ENCODE results near the gene NUTF2. TPM values are rescaled to one million over a fixed set of nuclear protein-coding genes. Genes with fewer than 3 reads are reported as not detected.
A peak's percentile ranks its signal among the peaks of the same experiment; 100 is the strongest.
"Not testable (repeated sequence)": the region's sequence is repeated elsewhere in the genome, so short reads cannot be mapped to it uniquely, and the experiment has no call there.

The NUTF2 gene
- total RNA-seq, 1 experiment from 2014 or later = 260 TPM

DNA sequence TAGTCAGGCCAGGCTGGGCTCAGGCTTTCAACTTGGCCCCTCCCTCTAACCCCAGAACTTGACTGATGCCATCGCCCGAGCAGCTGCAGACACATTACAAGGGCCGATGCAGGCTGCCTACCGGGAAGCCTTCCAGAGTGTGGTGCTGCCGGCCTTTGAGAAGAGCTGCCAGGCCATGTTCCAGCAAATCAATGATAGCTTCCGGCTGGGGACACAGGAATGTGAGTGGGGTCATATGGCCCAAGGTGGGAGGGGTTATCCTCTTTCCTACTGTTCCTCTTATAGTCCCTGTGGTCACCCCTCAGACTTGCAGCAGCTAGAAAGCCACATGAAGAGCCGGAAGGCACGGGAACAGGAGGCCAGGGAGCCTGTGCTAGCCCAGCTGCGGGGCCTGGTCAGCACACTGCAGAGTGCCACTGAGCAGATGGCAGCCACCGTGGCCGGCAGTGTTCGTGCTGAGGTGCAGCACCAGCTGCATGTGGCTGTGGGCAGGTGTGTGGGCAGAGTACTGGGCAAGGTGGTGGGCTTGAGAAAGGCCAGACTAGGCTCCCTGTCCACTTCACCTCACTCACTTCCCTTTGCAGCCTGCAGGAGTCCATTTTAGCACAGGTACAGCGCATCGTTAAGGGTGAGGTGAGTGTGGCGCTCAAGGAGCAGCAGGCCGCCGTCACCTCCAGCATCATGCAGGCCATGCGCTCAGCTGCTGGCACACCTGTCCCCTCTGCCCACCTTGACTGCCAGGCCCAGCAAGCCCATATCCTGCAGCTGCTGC lies 35.8 kb downstream of the NUTF2 start:
- no peak for DNase-seq (ENCODE audit: extremely low read depth, low read depth)

DNA sequence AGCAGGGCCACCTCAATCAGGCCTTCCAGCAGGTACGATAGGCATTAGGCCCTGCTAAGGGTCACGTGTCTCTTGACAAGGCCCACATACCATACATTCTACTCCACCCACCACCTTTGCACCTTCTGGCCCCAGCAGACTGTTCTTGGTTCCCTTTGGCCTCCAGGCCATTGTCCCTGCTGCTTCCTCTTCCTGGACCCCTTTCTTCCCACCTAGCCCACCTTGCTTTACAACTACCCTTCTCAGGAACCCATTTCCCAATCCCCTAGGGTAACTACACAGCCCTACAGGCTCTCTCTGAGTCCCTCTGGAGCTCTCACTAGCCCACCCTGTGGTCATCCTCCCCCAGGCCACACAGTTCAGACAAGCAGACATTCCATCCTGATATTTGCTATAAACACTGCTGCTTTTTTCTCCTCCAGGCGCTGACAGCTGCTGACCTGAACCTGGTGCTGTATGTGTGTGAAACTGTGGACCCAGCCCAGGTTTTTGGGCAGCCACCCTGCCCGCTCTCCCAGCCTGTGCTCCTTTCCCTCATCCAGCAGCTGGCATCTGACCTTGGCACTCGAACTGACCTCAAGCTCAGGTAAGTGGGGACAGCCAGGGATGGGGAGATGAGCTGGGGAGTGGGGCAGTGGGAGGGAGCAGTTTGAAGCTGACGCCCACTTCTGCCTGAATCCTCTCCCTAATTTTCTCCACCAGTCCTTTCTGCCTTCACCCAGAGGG lies 36.6 kb downstream of the NUTF2 start:
- DNase-seq (ENCODE audit: extremely low read depth, low read depth) = no peak

DNA sequence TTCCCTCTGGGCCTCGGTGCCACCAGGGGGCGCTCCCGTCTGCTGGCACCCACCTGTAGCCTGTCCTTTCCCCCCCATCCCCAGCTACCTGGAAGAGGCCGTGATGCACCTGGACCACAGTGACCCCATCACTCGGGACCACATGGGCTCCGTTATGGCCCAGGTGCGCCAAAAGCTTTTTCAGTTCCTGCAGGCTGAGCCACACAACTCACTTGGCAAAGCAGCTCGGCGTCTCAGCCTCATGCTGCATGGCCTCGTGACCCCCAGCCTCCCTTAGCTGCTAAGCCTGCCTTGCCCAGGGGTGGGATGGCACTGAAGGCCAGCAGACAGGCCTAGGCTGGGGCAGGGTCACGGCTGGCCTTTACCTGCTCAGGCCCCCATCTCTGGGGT lies 37.1 kb downstream of the NUTF2 start:
- peak; percentile 49 for DNase-seq (ENCODE audit: extremely low read depth, low read depth)

DNA sequence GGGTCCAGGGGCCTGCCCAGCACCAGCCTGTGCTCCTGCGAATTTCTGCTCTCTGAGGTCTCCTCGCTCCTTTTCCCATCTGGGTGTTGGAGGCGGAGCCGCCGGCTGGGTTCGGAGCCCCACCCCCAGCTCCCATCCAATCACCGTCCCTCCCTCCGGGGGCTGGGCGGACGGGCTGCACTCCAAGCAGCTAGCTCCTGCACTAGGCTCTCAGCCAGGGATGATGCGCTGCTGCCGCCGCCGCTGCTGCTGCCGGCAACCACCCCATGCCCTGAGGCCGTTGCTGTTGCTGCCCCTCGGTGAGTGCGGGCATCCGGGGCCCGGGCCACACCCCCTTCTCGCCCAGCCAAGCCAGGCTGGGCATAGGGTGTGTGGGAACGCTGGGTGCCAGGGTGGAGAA lies 38.0 kb downstream of the NUTF2 start, which contains the start of gene NRN1L:
Gene NRN1L (plus strand): TSS at position 202 of the 400 bp plus-strand sequence. CDS start 19 bp downstream, at position 221.
- DNase-seq (ENCODE audit: extremely low read depth, low read depth) = peak; percentile 90

DNA sequence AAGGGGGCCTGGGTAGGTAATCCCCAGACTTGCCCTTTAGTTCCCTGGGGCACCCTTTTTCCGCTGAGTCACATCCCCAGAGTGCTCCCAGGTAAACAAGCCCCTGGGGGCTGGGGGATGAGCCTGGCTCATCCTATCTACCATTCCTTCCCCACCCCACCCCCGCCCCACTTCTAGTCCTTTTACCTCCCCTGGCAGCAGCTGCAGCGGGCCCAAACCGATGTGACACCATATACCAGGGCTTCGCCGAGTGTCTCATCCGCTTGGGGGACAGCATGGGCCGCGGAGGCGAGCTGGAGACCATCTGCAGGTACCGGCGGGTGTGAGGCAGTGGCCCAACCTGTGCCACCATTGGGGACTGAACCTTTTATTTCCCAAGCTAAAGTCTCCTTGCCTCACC lies 38.8 kb downstream of the NUTF2 start:
- DNase-seq (ENCODE audit: extremely low read depth, low read depth) = no peak

DNA sequence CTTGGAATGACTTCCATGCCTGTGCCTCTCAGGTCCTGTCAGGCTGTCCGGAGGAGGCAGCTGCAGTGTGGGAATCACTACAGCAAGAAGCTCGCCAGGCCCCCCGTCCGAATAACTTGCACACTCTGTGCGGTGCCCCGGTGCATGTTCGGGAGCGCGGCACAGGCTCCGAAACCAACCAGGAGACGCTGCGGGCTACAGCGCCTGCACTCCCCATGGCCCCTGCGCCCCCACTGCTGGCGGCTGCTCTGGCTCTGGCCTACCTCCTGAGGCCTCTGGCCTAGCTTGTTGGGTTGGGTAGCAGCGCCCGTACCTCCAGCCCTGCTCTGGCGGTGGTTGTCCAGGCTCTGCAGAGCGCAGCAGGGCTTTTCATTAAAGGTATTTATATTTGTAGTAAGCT lies 39.2 kb downstream of the NUTF2 start:
- DNase-seq (ENCODE audit: extremely low read depth, low read depth) = no peak

DNA sequence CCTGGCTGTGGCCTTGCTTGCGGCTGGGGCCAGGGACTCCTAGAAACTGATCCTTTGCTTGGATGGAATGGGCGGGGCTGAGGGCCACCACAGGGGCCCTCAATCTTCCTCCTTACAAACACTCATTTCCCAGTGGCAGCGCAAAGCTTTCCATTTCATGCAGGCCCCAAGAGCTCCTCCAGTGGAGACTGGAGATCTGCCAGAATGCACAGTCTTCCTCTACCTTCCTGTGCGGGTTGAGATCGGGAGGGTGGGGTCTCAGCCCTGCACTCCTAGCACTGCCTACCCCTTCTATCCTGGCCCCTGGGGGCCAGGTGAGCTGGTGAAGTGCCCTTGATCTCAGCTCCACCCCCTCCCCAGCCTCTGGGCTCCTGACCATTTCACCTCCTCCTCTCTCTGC lies 39.7 kb downstream of the NUTF2 start:
- DNase-seq (ENCODE audit: extremely low read depth, low read depth) = no peak

DNA sequence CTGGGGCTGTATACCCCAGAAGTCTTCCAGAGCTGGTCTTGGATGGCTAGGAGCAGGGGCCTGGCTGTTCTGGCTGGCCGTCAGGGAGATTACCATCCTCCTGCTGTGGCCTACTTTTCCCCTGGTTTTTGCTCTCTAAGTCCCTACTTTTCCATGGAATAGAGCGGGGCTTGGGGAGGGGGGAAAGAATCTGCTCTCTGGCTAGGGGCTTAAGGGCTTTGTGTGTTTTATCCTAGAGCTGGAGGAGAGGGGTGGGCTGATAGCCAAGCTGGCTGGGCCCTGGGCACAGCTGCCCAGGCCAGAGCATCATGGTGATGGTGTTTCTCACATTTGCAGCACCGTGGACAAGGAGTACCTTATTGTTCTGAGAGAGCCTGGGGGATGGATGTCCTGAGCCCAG lies 41.6 kb downstream of the NUTF2 start:
- DNase-seq (ENCODE audit: extremely low read depth, low read depth) = no peak

DNA sequence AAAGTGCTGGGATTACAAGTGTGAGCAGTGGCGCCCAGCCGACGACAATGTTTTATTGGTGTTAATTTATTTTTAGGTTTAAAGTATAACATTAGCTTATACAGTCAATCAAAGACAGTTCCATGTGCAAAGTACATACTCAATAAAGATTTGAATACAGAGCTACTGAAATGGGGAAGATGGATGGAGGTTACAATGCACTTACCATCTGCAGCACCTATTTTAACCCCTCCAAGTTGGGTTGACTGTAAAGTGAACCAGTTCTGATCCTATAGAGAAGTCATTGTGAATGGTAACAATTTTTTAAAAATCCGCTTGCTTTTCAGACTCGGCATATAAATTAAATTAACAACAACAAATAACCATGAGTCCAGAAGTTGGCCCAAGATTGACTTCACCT lies 45.6 kb downstream of the NUTF2 start:
- no peak for DNase-seq (ENCODE audit: extremely low read depth, low read depth)

DNA sequence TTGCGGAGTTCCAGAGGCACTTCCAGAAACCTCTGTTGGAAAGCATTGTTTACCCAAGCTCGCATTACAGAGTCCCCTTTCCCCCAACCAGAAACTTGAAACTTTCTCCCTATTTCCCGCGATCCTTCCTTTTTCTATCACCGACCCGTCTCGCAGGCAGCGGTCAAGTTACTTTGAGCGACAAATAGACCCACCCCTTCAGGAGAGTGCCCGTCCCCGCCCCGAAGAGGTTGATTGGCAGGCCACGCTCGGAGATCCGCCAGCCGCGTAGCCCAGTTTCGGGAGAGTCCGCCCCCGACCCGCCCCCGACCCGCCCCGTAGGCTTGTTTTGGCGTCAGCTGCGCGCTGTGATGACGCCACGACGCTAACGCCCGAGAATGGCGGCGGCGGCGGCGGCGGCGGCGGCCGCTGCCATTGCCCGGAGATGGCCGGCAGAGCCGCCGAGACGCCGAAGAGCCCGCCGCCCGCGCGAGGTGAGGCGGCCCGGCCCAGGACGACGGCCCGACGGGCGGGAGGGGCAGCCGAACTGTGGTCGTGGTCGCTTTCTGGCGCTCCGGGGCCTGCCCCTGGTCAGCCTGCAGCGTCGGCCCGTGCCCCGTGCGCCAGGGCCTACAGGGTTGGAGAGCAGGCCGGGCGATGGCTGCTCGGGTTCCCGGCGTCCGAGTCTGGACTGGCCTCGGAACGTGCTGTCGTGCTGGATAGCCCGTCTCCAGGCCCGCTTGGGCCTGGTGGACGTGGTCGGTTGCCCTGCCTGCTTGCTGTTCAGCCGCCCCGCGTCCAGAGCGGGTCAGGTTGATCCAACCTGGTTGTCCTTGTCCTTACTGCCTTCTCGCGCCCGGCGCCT lies 46.4 kb downstream of the NUTF2 start, which contains the start of gene PSKH1:
Gene PSKH1 (plus strand): TSS at position 356 of the 844 bp plus-strand sequence. CDS start 15,496 bp downstream, outside the sequence.
- peak; percentile 98 for DNase-seq (ENCODE audit: extremely low read depth, low read depth)

DNA sequence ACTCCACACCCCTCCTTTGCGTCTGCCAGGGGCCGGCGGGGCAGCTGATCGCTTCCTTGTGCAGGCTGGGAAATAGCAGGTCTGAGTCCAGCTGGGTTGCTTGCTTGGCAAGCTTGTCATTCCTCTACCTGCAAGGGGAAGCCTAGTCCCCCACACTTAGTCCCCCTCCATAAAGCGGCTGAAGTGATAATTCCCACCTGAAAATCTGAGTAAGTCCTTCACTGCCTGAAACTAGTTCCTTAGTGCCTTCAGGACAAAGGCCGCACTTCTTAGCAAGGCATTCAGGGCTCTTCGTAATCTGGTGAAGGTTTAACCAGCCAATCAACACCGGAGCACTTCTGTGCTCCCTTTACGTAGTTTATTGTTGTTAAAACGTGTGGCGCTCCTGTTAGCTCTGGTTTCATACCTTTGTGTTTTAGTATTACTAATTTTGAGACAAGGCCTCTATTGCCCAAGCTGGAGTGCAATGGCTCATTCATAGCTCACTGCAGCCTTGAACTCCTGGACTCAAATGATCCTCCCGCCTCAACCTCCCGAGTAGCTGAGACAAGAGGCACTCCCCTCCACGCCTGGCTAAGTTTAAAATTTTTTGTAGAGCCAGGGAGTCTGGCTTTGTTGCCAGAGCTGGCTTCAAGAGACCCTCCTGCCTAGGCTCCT lies 47.1 kb downstream of the NUTF2 start:
- DNase-seq (ENCODE audit: extremely low read depth, low read depth) = no peak

DNA sequence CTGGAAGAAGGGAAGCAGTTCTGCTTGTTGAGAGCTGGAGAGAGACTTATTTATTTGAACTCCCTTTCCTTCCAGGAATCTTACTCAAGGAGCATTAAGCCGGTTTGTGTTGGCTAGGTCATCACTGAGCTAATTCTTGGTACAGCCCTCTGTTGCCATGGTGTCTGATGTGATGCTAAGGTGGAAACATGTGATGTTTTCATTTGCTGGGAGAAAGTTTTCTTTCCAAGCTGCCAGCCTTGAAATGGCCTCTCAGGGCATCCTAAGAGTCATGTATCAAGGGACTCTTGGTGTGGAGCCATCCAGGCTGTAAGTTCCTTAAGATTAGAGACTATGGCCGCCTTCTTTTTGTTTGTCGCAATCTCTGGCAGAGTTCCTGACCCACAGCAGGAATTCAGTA lies 50.5 kb downstream of the NUTF2 start:
- no peak for DNase-seq (ENCODE audit: extremely low read depth, low read depth)

DNA sequence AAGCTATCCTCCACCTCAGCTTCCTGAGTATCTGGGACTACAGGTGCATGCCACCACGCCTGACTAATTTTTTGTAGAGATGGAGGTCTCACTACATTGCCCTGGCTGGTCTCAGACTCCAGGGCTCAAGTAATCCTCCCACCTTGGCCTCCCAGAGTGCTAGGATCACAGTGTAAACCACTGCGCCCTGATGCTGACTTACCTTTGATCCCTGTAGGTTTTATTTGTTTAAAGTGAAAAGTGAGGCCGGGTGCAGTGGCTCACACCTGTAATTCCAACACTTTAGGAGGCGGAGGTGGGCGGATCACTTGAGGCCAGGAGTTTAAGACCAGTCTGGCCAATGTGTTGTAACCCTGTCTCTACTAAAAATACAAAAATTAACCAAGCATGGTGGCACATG lies 55.0 kb downstream of the NUTF2 start:
- no peak for DNase-seq (ENCODE audit: extremely low read depth, low read depth)

DNA sequence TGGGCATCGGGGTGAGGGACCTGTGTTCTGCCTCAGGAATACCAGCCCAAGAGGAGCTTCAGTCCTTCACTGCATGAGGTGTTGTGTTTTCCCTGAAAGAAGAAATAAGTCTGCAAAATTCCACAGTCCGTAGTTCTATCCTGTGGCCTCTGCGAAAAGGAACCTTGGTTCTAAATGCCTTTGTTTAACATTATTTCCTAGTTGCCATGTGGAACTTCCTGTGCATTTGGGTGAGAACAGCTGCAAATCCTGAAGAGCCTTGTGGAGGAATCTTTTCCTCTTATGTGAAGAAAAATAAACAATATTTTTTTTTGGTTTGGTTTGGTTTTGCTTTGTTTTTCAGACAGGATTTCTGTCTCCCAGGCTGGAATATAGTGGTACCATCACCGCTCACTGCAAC lies 56.1 kb downstream of the NUTF2 start:
- no peak for DNase-seq (ENCODE audit: extremely low read depth, low read depth)

DNA sequence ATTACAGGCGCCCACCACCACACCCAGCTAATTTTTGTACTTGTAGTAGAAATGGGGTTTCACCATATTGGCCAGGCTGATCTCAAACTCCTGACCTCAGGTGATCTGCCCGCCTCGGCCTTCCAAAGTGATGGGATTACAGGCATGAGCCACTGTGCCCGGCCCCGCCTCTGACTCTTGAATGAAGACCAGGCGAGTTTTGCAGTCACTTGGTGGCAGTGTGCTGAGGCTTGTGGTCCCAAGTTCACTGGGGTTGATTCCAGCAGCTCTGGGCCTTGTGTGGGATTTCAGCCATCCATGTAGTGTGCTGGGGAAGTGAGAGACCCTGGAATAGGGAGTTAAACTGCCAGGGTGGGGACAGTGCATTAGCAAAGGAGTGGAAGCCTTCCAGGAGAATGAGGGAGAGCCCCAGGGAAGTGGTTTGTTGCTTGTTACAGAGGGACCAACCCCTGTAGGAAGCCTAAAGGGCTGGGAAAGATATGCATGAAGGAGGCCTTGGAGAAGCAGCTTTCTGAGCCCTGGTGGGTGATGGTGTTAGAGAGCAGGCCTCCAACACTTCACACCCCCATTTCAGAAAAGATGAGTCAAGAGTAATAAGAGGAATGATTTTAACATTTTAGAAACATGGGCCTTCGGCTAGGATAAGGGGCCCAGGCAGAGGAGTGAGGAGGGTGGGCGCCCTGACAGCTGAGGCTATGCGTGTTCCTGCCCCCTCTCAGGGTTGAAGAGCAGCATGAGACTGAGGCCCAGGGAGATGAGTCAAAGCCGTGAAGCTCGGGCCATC lies 60.9 kb downstream of the NUTF2 start:
- DNase-seq (ENCODE audit: extremely low read depth, low read depth) = no peak

DNA sequence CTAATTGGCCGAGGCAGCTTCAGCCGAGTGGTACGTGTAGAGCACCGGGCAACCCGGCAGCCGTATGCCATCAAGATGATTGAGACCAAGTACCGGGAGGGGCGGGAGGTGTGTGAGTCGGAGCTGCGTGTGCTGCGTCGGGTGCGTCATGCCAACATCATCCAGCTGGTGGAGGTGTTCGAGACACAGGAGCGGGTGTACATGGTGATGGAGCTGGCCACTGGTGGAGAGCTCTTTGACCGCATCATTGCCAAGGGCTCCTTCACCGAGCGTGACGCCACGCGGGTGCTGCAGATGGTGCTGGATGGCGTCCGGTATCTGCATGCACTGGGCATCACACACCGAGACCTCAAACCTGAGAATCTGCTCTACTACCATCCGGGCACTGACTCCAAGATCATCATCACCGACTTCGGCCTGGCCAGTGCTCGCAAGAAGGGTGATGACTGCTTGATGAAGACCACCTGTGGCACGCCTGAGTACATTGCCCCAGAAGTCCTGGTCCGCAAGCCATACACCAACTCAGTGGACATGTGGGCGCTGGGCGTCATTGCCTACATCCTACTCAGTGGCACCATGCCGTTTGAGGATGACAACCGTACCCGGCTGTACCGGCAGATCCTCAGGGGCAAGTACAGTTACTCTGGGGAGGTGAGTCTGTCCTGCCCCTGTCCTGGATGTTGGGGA lies 62.5 kb downstream of the NUTF2 start:
- no peak for DNase-seq (ENCODE audit: extremely low read depth, low read depth)

DNA sequence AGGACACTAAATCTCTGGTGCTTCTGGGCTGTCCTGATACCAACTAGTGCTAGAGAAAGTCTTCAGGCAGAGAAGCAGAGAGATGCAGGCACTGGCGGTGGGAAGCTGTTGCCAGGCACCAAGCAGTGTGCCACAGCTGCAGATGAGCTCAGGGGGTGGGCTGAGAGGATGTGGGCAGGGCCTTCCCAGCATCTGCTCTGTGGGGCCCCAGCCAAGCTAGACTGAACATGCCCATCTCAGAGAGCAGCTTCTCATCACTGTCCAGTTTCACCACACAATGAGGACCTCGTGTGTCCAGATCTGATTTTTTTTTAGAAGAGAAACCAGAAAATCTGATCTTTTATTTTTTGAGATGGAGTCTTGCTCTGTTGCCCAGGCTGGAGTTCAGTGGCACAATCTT lies 63.4 kb downstream of the NUTF2 start:
- DNase-seq (ENCODE audit: extremely low read depth, low read depth) = no peak

DNA sequence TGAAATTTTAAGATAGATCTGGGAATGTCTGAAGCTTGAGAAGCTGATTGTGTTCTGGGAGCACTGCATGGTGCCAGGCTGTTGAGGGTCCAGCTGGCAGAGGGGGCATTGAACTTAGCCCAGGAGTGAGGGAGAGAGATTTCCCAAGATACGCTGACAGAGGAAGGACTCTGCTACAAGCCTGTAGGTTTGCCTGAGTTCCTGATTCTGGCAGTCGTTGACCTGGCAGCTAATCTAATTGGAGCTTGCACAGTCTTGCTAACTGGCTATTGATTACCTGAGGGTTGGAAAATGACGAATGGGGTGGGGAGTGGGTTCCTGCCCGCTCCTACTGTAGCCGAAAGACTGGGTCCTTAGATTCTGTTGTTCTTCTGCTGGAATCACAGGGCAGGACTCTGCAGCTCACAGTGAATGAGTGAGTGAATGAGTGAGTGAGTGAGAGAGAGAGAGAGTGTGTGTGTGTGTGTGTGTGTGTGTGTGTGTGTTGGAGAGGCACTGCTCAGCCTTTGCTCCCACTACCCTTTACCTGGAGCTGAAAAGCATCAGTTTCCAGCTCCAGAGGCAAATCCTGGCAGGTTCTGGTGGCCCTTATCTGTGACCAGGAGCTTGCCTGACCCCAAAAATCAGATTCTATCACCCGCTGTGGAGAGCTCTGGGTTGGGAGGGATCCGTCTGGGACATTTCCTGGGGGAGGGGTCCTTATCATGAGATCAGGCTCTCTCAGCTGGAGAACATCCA lies 68.2 kb downstream of the NUTF2 start:
- DNase-seq (ENCODE audit: extremely low read depth, low read depth) = no peak

DNA sequence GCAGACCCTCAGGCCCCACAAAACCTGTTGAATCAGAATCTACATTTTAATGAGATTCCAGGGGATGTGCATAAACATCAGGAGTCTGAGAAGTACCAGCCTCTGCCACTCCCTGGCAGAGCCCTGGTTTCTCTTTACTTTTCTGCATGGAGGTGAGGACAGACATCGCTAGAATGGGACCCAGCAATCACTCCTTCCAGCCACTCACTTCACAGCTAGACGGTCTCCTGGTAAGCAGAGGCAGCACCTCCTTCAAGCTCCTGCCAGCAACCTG lies 68.7 kb downstream of the NUTF2 start:
- not testable (repeated sequence) for DNase-seq (ENCODE audit: extremely low read depth, low read depth)

Measured in NCI-H460 (cell line).